GM12891 (cell line): ENCODE measurements around the gene UBB.
A peak's percentile ranks its signal among the peaks of the same experiment; 100 is the strongest.

Experiments
- POLR2A ChIP-seq: IDR thresholded peaks from 2 replicates; pipeline ENCODE4 v1.6.1; 2011; ENCODE audit warnings: low read depth, low read length, control low read depth
- POLR2AphosphoS5 ChIP-seq: IDR thresholded peaks from 2 replicates; pipeline ENCODE4 v1.6.1; 2011; ENCODE audit warnings: low read depth, low read length, control low read depth
- POU2F2 ChIP-seq: IDR thresholded peaks from 2 replicates; pipeline ENCODE4 v1.6.1; 2011; ENCODE audit warnings: low read depth, mild to moderate bottlenecking, control low read depth, low read length, moderate library complexity
- TAF1 ChIP-seq: IDR thresholded peaks from 2 replicates; pipeline ENCODE4 v1.6.1; 2011; ENCODE audit warnings: low read depth, low read length, control low read depth

DNA sequence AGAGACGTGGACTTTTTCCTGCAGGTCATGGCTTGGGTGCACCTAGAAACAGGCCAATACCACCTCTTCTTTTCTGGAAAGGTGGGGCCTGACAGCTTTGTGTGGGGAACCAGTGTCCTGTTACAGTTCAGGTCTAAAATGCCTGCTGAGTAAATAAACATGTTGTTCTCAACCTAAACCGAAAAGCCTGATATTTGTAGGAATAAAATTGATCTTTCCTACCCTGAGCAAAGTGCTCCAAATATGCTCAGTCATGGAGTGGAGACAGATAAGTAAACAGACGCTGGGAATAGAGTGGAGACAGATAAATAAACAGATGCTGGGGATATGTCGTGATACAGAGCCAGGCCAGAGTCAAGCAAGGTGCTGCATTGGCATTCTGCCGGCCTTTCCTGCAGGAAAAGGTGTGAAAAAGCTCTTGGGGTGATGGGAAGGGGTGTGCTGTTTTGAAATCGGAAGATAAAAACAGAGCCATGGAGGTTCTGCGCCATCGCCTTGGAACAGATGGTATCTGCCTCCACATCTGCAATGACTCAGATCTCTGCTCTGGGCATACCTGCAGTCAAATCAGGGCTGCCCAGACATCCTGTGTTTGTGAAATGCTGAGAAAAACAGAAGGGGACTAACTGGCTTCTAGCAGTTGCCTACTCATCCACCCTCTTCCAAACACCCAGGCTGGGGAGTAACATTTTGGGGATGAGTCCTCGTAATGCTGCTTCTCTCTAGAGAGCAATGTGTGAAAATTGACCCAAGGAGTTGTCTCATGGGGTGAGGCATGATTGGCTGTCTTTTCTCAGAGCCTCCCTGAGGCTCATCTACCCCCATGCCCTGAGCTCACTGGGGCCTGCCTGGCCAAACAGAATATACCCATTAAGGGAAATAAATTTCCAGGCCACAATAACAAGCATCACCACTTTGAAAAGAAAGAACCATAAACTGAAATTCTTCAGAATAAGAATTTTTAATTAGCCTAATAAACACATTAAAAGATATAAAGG lies 17.7 kb downstream of the UBB start:
- TF ChIP-seq POLR2A: no peak
- no peak for TF ChIP-seq POLR2AphosphoS5
- no peak for TF ChIP-seq TAF1
- TF ChIP-seq POU2F2: peak; percentile 49; the same call in 1 of the 2 replicates
